GM18502 (cell line): ENCODE results near the gene EIF4E2.

Experiments
- ATAC-seq: cut with Tn5 transposase; IDR thresholded peaks from one replicate; pipeline ENCODE4 v1.9.1; 2021; ENCODE audit warnings: mild to moderate bottlenecking; ENCODE audit not compliant: unreplicated experiment, poor library complexity

Gene EIF4E2

GRCh38 chr2:232535761-232536530, 14.5 kb upstream of the EIF4E2 start:
- ATAC-seq: no peak

GRCh38 chr2:232537079-232537478, 13.4 kb upstream of the EIF4E2 start:
- ATAC-seq: no peak

GRCh38 chr2:232537499-232537898, 13.0 kb upstream of the EIF4E2 start:
- ATAC-seq: no peak

- ATAC-seq: no peak
Measured at GRCh38 chr2:232538671-232539070, 11.8 kb upstream of the EIF4E2 start.

GRCh38 chr2:232539298-232540231, 10.9 kb upstream of the EIF4E2 start, which contains the start of gene CHRNG:
CHRNG (plus strand) TSS chr2:232539692; CDS start chr2:232539748, 56 bp downstream.
- ATAC-seq: no peak

GRCh38 chr2:232540441-232541041, 9.9 kb upstream of the EIF4E2 start:
- no peak for ATAC-seq

- ATAC-seq: no peak
Measured at GRCh38 chr2:232541195-232541960, 9.1 kb upstream of the EIF4E2 start.

- ATAC-seq: no peak
Measured at GRCh38 chr2:232541961-232542714, 8.4 kb upstream of the EIF4E2 start.

- no peak for ATAC-seq
Measured at GRCh38 chr2:232542715-232543467, 7.6 kb upstream of the EIF4E2 start.

- ATAC-seq: no peak
Measured at GRCh38 chr2:232543491-232543890, 7.0 kb upstream of the EIF4E2 start.

- ATAC-seq: no peak
Measured at GRCh38 chr2:232543928-232544631, 6.4 kb upstream of the EIF4E2 start.

- no peak for ATAC-seq
Measured at GRCh38 chr2:232544674-232545073, 5.8 kb upstream of the EIF4E2 start.

- no peak for ATAC-seq
Measured at GRCh38 chr2:232545511-232546375, 4.7 kb upstream of the EIF4E2 start.

- ATAC-seq: no peak
Measured at GRCh38 chr2:232547991-232548390, 2.5 kb upstream of the EIF4E2 start.

- no peak for ATAC-seq
Measured at GRCh38 chr2:232549655-232550353, 685 bp upstream of the EIF4E2 start.

- ATAC-seq: no peak
Measured at GRCh38 chr2:232551250-232551638, 755 bp downstream of the EIF4E2 start.

- ATAC-seq: no peak
Measured at GRCh38 chr2:232551776-232552175, 1.3 kb downstream of the EIF4E2 start.
